Mononuclear cell (primary cell): ENCODE measurements around the gene DGKZ. TPM values are rescaled to one million over a fixed set of nuclear protein-coding genes. Genes with fewer than 3 reads are reported as not detected.

Experiments used
- H3K27me3 ChIP-seq: 2 replicates; pipeline ENCODE4 v1.6.0; 2011; ENCODE audit warnings: low read length, control low read depth; ENCODE audit not compliant: insufficient read depth
- H3K4me1 ChIP-seq: 2 replicates; pipeline ENCODE4 v1.5.1; 2011; ENCODE audit warnings: mild to moderate bottlenecking, low read length, control low read depth; ENCODE audit not compliant: insufficient read depth
- H3K4me3 ChIP-seq: 2 replicates; pipeline ENCODE4 v1.5.1; 2011; ENCODE audit warnings: mild to moderate bottlenecking, low read length, moderate library complexity
- H3K9me3 ChIP-seq: 2 replicates; pipeline ENCODE4 v1.5.1; 2011; ENCODE audit warnings: low read depth, mild to moderate bottlenecking, control low read depth, low read length
- total RNA-seq: library from RNA; depleted of rRNA; stranded (reverse); fragments of >200 nt; gene quantifications from one replicate; pipeline ENCODE4 v1.2.3, GENCODE V29; 2012

Gene DGKZ
- total RNA-seq, 1 donor, result 90.6 TPM

- Histone ChIP-seq H3K9me3 (no peaks in the 10 kb centered on the region), H3K4me3 (no peak overlapping the region), H3K4me1 (peaks cover 95% of the 10 kb centered on the region), H3K27me3 (peaks cover 43% of the 10 kb centered on the region)
Measured at GRCh38 chr11:46334211-46334610, 13.1 kb upstream of the DGKZ start.

GRCh38 chr11:46335271-46335670, 12.0 kb upstream of the DGKZ start:
- Histone ChIP-seq H3K4me3 (no peak overlapping the region), H3K4me1 (peaks cover 97% of the 10 kb centered on the region), H3K9me3 (no peaks in the 10 kb centered on the region), H3K27me3 (peaks cover 37% of the 10 kb centered on the region)

DNA sequence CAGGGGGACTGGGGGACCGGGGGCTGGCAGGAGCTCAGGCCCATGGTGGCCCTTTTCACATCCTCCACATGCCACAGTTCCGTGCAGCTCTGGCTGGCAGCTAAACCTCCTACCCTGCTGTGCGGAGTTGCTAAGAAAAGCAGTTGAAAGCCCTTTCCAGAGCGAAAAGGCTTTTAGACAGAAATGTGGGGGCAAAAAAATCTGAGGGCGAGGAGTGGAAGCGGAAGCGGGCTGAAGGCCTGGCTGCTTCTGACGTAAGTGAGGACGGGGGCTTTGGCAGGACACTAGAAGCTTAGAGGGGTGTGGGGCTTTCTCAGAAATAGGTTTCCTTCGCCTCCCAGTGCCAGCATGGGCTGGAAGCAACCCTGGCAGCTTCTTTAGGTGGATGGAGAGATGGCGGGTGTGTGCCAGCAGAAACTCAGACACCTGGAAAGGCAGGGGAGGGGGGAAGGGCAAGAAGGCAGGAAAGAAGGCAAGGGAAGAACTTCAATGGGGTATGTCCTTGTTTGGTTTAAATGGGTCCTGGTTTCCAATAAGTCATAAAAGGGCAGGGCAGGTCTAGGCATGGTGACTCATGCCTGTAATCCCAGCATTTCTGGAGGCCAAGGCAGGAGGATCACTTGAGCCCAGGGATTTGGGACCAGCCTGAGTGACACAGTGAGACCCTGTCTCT, 11.2 kb upstream of the DGKZ start:
- Histone ChIP-seq H3K4me1 (peaks cover 97% of the 10 kb centered on the region), H3K9me3 (no peaks in the 10 kb centered on the region), H3K27me3 (peaks cover 30% of the 10 kb centered on the region), H3K4me3 (no peak overlapping the region)

DNA sequence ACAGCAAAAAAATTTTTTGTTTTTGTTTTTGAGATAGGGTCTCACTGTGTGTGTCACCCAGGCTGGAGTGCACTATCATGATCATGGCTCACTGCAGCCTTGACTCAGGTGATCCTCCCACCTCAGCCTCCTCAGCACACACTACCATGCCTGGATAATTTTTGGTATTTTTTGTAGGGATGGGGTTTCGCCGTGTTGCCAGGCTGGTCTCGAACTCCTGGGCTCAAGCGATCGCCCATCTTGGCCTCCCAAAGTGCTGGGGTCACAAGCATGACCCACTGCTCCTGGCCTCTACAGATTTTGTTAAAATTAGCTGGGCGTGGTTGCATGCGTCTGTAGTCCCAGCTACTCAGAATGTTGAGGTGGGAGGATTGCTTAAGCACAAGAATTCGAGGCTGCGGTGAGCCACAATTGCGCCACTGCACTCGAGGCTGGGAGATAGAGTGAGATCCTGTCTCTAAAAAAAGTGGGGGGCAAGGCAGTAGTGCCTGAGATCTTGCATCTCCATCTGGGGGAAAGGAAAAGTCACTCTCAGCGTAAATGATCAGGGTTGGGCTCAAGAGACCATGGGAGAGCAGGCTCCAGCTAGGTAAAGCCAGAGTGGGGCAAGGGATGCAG, 10.6 kb upstream of the DGKZ start:
- peaks cover 97% of the 10 kb centered on the region for H3K4me1 ChIP-seq

DNA sequence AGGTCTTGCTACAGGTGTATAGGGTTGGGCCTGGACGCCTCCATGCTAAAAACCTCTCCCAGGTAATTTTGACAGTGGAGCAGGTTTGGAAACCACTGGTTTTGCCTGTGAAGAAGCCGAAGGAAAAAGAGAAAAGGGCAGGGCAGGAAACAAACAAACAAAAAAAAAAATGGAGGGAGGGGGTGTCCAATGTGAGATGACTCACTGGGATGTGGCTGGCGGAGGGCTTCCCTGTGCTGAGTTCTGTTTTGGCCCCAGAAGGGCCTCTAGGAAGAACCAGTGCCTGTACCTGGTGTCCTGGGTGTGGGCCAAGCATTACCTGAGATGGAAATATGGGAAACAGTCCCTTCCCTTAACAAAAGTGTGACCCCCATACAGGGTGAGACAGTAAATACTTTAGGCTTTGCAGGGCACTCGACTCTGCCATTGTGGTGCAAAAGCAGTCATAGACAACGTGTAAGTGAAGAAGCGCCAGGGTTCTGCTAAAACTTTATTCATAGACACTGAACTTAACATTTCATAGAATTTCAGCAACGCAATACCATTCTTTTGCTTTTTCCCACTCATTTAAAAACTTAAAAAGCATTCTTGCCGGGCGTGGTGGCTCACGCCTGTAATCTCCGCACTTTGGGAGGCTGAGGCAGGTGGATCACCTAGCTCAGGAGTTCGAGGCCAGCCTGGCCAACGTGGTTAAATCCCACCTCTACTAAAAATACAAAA, 9.5 kb upstream of the DGKZ start:
- Histone ChIP-seq H3K9me3 (no peaks in the 10 kb centered on the region), H3K4me3 (no peak overlapping the region), H3K4me1 (peaks cover 97% of the 10 kb centered on the region), H3K27me3 (peaks cover 14% of the 10 kb centered on the region)

More for the DNA sequence above, 10.6 kb upstream of the DGKZ start:
- H3K4me3 ChIP-seq, result no peak overlapping the region
- peaks cover 24% of the 10 kb centered on the region for H3K27me3 ChIP-seq
- H3K9me3 ChIP-seq, result no peaks in the 10 kb centered on the region

GRCh38 chr11:46338636-46338987, 8.7 kb upstream of the DGKZ start:
- H3K9me3 ChIP-seq, result no peaks in the 10 kb centered on the region
- H3K4me1 ChIP-seq, result peaks cover 98% of the 10 kb centered on the region
- H3K27me3 ChIP-seq, result peaks cover 11% of the 10 kb centered on the region
- no peak overlapping the region for H3K4me3 ChIP-seq

DNA sequence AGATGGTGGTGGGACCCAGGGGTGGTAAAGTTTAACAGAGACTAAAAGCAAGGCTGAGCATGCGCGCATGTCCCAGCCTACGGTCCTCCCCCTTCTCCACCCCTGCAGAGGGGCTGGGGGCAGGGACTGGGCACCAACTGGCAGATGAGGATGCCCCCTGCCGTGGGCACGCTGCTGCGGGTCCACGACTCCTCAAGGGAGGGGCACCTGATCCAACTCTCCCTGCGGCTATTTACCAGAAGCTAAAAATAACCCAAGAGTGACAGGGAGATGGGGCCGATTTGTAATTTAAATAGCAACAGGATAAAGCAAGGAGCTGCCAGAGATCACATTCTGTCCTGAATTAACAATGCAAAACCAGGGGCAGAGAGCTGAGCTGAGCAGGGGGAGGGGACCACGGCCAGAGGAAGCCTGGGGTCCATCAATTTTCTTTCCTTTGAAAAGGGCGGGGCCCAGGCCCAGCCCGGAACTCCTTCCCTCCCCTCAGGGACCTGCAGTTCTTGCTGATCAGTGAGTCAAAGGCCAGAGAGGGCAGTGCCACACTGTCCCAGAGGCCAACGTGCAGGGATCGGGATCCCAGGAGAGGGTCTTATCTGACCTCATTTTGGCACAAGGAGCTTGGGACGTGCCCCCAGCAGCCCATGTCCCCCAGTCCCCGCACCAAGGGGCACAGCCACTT, 8.1 kb upstream of the DGKZ start:
- Histone ChIP-seq H3K4me1 (peaks cover 98% of the 10 kb centered on the region), H3K9me3 (no peaks in the 10 kb centered on the region), H3K27me3 (peaks cover 5% of the 10 kb centered on the region), H3K4me3 (no peak overlapping the region)

DNA sequence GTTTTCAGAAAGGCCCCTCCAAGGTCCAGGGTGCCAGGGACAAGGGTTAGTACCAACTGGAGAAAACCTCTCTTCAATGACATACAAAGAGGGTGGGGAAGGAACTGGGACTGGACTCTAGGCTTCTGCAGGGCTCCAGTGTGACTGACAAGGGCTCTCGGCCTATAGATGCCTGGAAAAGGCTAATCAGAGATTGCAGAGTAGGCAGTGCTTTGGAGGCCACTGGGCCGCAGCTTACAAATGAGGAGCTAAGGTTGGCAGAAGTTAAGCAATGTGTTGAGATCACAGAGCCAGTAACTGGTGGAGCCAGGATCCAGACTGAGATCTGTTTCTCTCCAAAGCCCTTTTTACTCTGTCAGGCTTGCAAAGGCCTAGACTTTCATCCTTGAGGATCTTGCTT, 7.4 kb upstream of the DGKZ start:
- no peak overlapping the region for H3K4me3 ChIP-seq
- no peaks in the 10 kb centered on the region for H3K27me3 ChIP-seq
- no peaks in the 10 kb centered on the region for H3K9me3 ChIP-seq
- peaks cover 98% of the 10 kb centered on the region for H3K4me1 ChIP-seq

GRCh38 chr11:46341454-46341853, 5.8 kb upstream of the DGKZ start:
- Histone ChIP-seq H3K4me3 (no peak overlapping the region), H3K4me1 (peaks cover 100% of the 10 kb centered on the region), H3K9me3 (no peaks in the 10 kb centered on the region), H3K27me3 (no peaks in the 10 kb centered on the region)

DNA sequence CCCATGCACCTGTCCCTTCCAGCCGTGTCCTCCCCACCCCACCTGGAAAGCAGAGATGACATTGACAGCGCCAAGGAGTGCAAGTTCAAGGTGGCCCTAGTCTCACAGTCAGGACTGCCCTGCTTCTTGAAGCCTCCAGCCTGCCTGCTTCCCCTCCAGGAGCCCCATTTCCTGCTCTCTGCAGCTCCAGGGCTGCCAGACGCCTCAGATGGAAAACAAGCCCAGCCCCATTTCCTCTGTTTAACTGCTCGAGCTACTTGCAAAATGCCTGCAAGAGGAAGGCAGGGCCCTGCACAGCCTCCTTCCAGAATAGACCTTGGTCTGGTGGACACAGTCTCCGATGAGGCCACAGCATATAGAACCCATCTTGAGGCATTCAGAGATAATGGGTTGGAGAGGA, 5.0 kb upstream of the DGKZ start:
- Histone ChIP-seq H3K4me3 (no peak overlapping the region), H3K9me3 (no peaks in the 10 kb centered on the region), H3K27me3 (no peaks in the 10 kb centered on the region), H3K4me1 (peaks cover 98% of the 10 kb centered on the region)

DNA sequence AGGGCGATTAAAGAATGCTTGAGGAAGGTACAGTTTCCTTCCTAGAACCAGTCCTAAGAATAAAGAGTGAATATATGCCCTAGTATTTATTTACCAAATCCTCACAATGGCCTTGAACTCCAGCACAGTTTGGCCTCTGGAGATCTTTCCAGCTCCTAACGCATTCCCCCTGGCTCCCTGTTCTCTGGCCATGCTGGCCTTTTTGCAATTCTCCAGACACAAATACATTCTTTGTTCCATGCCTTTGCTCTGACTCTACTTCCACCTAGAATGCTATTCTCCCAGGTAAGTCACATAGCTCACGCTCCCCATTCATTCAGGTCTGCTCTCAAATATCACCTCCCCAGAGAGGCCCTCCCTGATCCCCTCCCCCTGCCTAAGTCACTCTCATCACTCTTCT, 3.7 kb upstream of the DGKZ start:
- Histone ChIP-seq H3K4me1 (peaks cover 94% of the 10 kb centered on the region), H3K4me3 (no peak overlapping the region), H3K27me3 (no peaks in the 10 kb centered on the region), H3K9me3 (no peaks in the 10 kb centered on the region)

DNA sequence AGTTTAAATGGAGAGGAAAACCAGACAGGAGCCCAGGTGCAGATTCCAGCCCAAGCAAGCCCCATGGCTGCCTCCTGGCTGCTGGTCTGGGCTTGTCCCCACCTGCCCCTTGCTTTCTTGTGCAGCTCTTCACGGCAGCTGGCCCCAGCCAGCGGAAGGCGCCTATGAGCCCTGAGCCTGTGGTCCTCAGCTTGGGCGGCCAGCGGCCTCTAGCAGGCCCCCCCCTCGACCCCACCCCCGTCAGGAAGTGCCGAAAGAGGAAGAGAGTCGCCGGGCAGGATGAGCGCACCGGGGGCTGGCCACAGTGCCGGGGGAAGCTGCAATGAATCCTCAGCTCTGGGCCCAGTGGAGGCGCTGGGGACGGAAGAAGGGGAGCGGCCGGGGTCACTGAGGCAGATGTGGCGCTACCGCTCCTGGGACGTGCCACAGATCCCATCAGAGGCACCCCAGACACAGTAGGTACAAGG, 2.1 kb upstream of the DGKZ start:
- peaks cover 94% of the 10 kb centered on the region for H3K4me1 ChIP-seq

DNA sequence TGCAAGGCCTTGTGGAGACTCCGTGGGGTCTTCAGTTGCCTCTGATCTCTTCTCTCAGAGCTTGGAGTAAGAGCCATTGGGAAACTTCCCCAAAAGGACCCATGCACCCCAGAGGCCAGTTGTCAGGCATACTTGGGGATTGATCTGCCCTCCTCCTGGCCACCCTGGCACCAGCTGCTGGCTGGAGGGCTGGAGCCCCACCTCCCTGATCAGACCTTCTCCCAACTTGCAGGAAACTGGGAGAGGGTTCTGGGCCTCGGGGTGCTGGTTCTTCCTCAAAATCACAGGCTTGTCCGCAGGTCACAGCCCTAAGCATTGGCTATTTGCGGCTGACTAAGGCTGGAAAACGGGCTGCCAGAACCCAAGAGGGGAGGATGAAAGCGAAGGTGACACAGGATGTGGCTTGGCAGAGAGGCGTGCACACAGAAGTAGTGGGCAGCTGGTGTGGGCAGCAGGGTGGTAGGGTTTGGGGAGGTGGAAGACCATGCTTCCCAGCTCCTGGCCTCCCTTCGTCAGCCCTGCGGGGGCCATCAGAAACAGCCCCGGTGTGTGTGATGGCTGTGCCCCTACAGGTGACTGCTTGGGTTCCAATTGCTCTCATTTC, 1.3 kb upstream of the DGKZ start:
- Histone ChIP-seq H3K27me3 (no peaks in the 10 kb centered on the region), H3K9me3 (no peaks in the 10 kb centered on the region), H3K4me3 (peak overlapping the region; percentile 86), H3K4me1 (peaks cover 93% of the 10 kb centered on the region)

More for the DNA sequence above, 2.1 kb upstream of the DGKZ start:
- H3K27me3 ChIP-seq, result no peaks in the 10 kb centered on the region
- H3K9me3 ChIP-seq, result no peaks in the 10 kb centered on the region
- peak overlapping the region; percentile 86 for H3K4me3 ChIP-seq

DNA sequence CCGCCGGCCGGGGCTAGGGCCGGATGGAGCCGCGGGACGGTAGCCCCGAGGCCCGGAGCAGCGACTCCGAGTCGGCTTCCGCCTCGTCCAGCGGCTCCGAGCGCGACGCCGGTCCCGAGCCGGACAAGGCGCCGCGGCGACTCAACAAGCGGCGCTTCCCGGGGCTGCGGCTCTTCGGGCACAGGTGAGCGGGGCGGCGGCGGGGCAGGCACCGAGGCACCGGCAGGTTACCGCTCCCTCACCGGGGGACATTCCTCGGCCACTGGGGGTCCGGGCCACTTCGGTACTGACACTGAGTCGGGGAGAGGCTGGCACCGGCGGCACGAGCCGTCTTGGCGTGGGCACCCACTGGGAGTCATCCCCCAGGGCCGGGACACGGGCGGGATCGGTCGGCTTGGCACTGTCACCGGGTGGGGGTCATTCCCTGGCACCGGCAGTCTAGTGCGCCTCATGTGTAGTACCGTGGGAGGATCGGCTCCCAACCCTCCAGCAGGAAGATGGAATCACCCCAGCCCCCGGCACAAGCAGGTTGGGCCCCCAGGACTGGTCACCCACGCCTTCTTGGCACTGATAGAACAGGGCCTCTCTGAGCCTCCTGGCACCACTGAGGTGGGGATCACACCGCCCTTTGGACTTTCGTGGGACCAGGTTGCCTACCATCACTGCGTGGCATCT, 511 bp downstream of the DGKZ start:
- H3K4me1 ChIP-seq, result peaks cover 93% of the 10 kb centered on the region
- no peaks in the 10 kb centered on the region for H3K9me3 ChIP-seq
- peak overlapping the region; percentile 72 for H3K4me3 ChIP-seq
- no peaks in the 10 kb centered on the region for H3K27me3 ChIP-seq
